GM23338 (cell line): Measurements from ENCODE around the gene REEP3. TPM values are rescaled to one million over a fixed set of nuclear protein-coding genes. Genes with fewer than 3 reads are reported as not detected.

Source experiments
- ATAC-seq: fragments of 200-7000 bp; cut with Tn5 transposase; 3 replicates; pipeline ENCODE4 v1.9.1; 2020
- DNase-seq: peaks from one replicate; pipeline ENCODE4 v3.0.0-alpha.2; 2015; ENCODE audit warnings: low spot score
- H2AFZ ChIP-seq: fragments of 200-600 bp; sonication (generic); 2 replicates; pipeline ENCODE4 v1.8.0; 2016; ENCODE audit warnings: antibody characterized with exemption, mild to moderate bottlenecking, moderate library complexity
- H3F3A ChIP-seq: fragments of 200-600 bp; sonication (generic); replicated peaks from 2 replicates; pipeline ENCODE4 v1.8.0; 2017; ENCODE audit warnings: antibody characterized with exemption, mixed run types, low read depth
- H3K27ac ChIP-seq: fragments of 200-600 bp; sonication (generic); 2 replicates; pipeline ENCODE4 v1.6.1; 2016; ENCODE audit warnings: low read depth
- H3K27me3 ChIP-seq: fragments of 200-600 bp; sonication (generic); 2 replicates; pipeline ENCODE4 v1.8.0; 2016; ENCODE audit warnings: mild to moderate bottlenecking, mixed run types, moderate library complexity; ENCODE audit not compliant: insufficient read depth
- H3K36me3 ChIP-seq: fragments of 200-600 bp; sonication (generic); 2 replicates; pipeline ENCODE4 v1.8.0; 2016; ENCODE audit warnings: mild to moderate bottlenecking; ENCODE audit not compliant: insufficient read depth
- H3K4me1 ChIP-seq: fragments of 200-600 bp; sonication (generic); 2 replicates; pipeline ENCODE4 v1.8.0; 2016; ENCODE audit warnings: mild to moderate bottlenecking, moderate library complexity; ENCODE audit not compliant: insufficient read depth
- H3K4me2 ChIP-seq: fragments of 200-600 bp; sonication (generic); 2 replicates; pipeline ENCODE4 v1.7.1; 2017; ENCODE audit warnings: mixed run types
- H3K4me3 ChIP-seq: fragments of 200-600 bp; sonication (generic); 2 replicates; pipeline ENCODE4 v1.6.1; 2016; ENCODE audit warnings: mixed run types
- H3K79me2 ChIP-seq: fragments of 200-600 bp; sonication (generic); replicated peaks from 2 replicates; pipeline ENCODE4 v1.8.0; 2017; ENCODE audit warnings: mild to moderate bottlenecking; ENCODE audit not compliant: insufficient read depth
- H3K9me2 ChIP-seq: fragments of 200-600 bp; sonication (generic); 2 replicates; pipeline ENCODE4 v1.8.0; 2017; ENCODE audit not compliant: insufficient read depth
- H4K20me1 ChIP-seq: fragments of 200-600 bp; sonication (generic); replicated peaks from 2 replicates; pipeline ENCODE4 v1.8.0; 2017; ENCODE audit warnings: mild to moderate bottlenecking; ENCODE audit not compliant: insufficient read depth
- H3K27ac Mint-ChIP-seq: 2 replicates; pipeline ENCODE4 v1.8.0; 2020; ENCODE audit warnings: inconsistent platforms, mild to moderate bottlenecking, moderate library complexity, mixed read lengths
- H3K27me3 Mint-ChIP-seq: 3 replicates; pipeline ENCODE4 v1.8.0; 2022; ENCODE audit warnings: low read depth, mild to moderate bottlenecking, moderate library complexity, mixed read lengths, inconsistent platforms; ENCODE audit not compliant: insufficient read depth, poor library complexity
- H3K36me3 Mint-ChIP-seq: 3 replicates; pipeline ENCODE4 v1.8.0; 2021; ENCODE audit warnings: low read depth, mild to moderate bottlenecking, inconsistent platforms, moderate library complexity, mixed read lengths
- H3K4me1 Mint-ChIP-seq: 3 replicates; pipeline ENCODE4 v1.8.0; 2020; ENCODE audit warnings: mild to moderate bottlenecking, inconsistent platforms, mixed read lengths
- H3K4me3 Mint-ChIP-seq: 3 replicates; pipeline ENCODE4 v1.8.0; 2021; ENCODE audit warnings: moderate library complexity, mild to moderate bottlenecking, inconsistent platforms, mixed read lengths
- H3K9me3 Mint-ChIP-seq: 3 replicates; pipeline ENCODE4 v1.8.0; 2020; ENCODE audit warnings: moderate library complexity, mild to moderate bottlenecking, inconsistent platforms, mixed read lengths
- CREB1 ChIP-seq: fragments of 250-450 bp; sonication (Bioruptor Pico); IDR thresholded peaks from 2 replicates; pipeline ENCODE4 v1.5.0; 2020; ENCODE audit warnings: low read depth, mild to moderate bottlenecking, moderate library complexity
- EZH2 ChIP-seq: fragments of 200-600 bp; sonication (generic); IDR thresholded peaks from one replicate; pipeline ENCODE4 v1.8.0; 2017; ENCODE audit warnings: antibody characterized with exemption, mild to moderate bottlenecking, low read depth; ENCODE audit not compliant: unreplicated experiment
- JUNB ChIP-seq: IDR thresholded peaks from one replicate; pipeline ENCODE4 v1.6.1; 2016; ENCODE audit warnings: antibody characterized with exemption; ENCODE audit not compliant: unreplicated experiment
- NANOG ChIP-seq: IDR thresholded peaks from 2 replicates; pipeline ENCODE4 v1.6.1; 2016; ENCODE audit warnings: antibody characterized with exemption, borderline replicate concordance
- POLR2AphosphoS5 ChIP-seq: IDR thresholded peaks from 2 replicates; pipeline ENCODE4 v1.6.1; 2016; ENCODE audit warnings: antibody characterized with exemption, low read depth
- ZNF114 ChIP-seq: fragments of 250-450 bp; sonication (Bioruptor Pico); IDR thresholded peaks from 2 replicates; pipeline ENCODE4 v1.5.0; 2020; ENCODE audit warnings: mild to moderate bottlenecking, moderate library complexity
- polyA plus RNA-seq: library from polyadenylated mRNA; unstranded; fragments of >200 nt; fragmentation: Nextera tagmentation; extraction: Ambion mirVana; gene quantifications from 2 replicates; pipeline ENCODE4 v1.2.1, GENCODE V29; 2016
- total RNA-seq: library from RNA; depleted of rRNA; stranded (reverse); fragments of >200 nt; shearing (Covaris generic); gene quantifications from 2 replicates; pipeline ENCODE4 v1.2.3, GENCODE V29; 2014
- TF ChIP-seq, protein P1 (sequence below), 2 experiments: fragments of 200-600 bp in 1 of 2; sonication (generic) in 1 of 2; conservative IDR thresholded peaks; 2 replicates each; pipeline versions ENCODE4 v1.5.1 to v1.6.1; 2016 to 2017; ENCODE audit warnings: antibody characterized with exemption in 2 of 2, low read depth in 2 of 2, mild to moderate bottlenecking in 2 of 2, moderate library complexity in 1 of 2
- TF ChIP-seq, protein P2 (sequence below): fragments of 250-450 bp; sonication (Bioruptor Pico); IDR thresholded peaks from 2 replicates; pipeline ENCODE4 v1.5.0; 2020; ENCODE audit warnings: mild to moderate bottlenecking, moderate library complexity

REEP3 gene
- total and polyA plus RNA-seq, 2 experiments from 2014 or later, result 29.5 to 48.7 TPM

- Histone ChIP-seq H3K9me2 (no peaks in the 10 kb centered on the region), H3K4me1 (peaks cover 13% of the 10 kb centered on the region), H3F3A (no peaks in the 10 kb centered on the region; the same call in 1 of the 2 replicates), H2AFZ (no peak overlapping the region), H4K20me1 (no peaks in the 10 kb centered on the region), H3K27me3 (no peaks in the 10 kb centered on the region), H3K79me2 (no peaks in the 10 kb centered on the region), H3K36me3 (no peaks in the 10 kb centered on the region), H3K4me2 (no peak overlapping the region), H3K27ac (no peak overlapping the region), H3K4me3 (no peak overlapping the region)
- Mint-ChIP-seq H3K27ac (no peak overlapping the region), H3K27me3 (peaks cover 6% of the 10 kb centered on the region), H3K9me3 (no peaks in the 10 kb centered on the region), H3K36me3 (no peaks in the 10 kb centered on the region), H3K4me1 (peaks cover 37% of the 10 kb centered on the region), H3K4me3 (no peak overlapping the region)
- ATAC-seq, result no peak
- peak; percentile 62 for DNase-seq
- TF ChIP-seq EZH2, result no peak
- no peak for TF ChIP-seq CREB1
- TF ChIP-seq, protein P1, sequence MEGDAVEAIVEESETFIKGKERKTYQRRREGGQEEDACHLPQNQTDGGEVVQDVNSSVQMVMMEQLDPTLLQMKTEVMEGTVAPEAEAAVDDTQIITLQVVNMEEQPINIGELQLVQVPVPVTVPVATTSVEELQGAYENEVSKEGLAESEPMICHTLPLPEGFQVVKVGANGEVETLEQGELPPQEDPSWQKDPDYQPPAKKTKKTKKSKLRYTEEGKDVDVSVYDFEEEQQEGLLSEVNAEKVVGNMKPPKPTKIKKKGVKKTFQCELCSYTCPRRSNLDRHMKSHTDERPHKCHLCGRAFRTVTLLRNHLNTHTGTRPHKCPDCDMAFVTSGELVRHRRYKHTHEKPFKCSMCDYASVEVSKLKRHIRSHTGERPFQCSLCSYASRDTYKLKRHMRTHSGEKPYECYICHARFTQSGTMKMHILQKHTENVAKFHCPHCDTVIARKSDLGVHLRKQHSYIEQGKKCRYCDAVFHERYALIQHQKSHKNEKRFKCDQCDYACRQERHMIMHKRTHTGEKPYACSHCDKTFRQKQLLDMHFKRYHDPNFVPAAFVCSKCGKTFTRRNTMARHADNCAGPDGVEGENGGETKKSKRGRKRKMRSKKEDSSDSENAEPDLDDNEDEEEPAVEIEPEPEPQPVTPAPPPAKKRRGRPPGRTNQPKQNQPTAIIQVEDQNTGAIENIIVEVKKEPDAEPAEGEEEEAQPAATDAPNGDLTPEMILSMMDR (conservative IDR thresholded peaks at IDR 0.05; ENCODE audit: low read depth in 2 of 2), result peak; percentile 54 to 69
- no peak for TF ChIP-seq POLR2AphosphoS5
- no peak for TF ChIP-seq ZNF114 (CRISPR knock-in tag)
- TF ChIP-seq NANOG, result no peak
- TF ChIP-seq, protein P2, sequence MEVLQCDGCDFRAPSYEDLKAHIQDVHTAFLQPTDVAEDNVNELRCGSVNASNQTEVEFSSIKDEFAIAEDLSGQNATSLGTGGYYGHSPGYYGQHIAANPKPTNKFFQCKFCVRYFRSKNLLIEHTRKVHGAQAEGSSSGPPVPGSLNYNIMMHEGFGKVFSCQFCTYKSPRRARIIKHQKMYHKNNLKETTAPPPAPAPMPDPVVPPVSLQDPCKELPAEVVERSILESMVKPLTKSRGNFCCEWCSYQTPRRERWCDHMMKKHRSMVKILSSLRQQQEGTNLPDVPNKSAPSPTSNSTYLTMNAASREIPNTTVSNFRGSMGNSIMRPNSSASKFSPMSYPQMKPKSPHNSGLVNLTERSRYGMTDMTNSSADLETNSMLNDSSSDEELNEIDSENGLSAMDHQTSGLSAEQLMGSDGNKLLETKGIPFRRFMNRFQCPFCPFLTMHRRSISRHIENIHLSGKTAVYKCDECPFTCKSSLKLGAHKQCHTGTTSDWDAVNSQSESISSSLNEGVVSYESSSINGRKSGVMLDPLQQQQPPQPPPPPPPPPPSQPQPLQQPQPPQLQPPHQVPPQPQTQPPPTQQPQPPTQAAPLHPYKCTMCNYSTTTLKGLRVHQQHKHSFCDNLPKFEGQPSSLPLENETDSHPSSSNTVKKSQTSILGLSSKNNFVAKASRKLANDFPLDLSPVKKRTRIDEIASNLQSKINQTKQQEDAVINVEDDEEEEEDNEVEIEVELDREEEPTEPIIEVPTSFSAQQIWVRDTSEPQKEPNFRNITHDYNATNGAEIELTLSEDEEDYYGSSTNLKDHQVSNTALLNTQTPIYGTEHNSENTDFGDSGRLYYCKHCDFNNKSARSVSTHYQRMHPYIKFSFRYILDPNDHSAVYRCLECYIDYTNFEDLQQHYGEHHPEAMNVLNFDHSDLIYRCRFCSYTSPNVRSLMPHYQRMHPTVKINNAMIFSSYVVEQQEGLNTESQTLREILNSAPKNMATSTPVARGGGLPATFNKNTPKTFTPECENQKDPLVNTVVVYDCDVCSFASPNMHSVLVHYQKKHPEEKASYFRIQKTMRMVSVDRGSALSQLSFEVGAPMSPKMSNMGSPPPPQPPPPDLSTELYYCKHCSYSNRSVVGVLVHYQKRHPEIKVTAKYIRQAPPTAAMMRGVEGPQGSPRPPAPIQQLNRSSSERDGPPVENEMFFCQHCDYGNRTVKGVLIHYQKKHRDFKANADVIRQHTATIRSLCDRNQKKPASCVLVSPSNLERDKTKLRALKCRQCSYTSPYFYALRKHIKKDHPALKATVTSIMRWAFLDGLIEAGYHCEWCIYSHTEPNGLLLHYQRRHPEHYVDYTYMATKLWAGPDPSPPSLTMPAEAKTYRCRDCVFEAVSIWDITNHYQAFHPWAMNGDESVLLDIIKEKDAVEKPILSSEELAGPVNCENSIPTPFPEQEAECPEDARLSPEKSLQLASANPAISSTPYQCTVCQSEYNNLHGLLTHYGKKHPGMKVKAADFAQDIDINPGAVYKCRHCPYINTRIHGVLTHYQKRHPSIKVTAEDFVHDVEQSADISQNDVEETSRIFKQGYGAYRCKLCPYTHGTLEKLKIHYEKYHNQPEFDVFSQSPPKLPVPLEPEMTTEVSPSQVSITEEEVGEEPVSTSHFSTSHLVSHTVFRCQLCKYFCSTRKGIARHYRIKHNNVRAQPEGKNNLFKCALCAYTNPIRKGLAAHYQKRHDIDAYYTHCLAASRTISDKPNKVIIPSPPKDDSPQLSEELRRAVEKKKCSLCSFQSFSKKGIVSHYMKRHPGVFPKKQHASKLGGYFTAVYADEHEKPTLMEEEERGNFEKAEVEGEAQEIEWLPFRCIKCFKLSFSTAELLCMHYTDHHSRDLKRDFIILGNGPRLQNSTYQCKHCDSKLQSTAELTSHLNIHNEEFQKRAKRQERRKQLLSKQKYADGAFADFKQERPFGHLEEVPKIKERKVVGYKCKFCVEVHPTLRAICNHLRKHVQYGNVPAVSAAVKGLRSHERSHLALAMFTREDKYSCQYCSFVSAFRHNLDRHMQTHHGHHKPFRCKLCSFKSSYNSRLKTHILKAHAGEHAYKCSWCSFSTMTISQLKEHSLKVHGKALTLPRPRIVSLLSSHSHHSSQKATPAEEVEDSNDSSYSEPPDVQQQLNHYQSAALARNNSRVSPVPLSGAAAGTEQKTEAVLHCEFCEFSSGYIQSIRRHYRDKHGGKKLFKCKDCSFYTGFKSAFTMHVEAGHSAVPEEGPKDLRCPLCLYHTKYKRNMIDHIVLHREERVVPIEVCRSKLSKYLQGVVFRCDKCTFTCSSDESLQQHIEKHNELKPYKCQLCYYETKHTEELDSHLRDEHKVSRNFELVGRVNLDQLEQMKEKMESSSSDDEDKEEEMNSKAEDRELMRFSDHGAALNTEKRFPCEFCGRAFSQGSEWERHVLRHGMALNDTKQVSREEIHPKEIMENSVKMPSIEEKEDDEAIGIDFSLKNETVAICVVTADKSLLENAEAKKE (CRISPR knock-in tag), result no peak
- no peak for TF ChIP-seq JUNB
These were observed 112.7 kb downstream of the REEP3 start for GRCh38 chr10:63633677-63634487.
